Stimulated activated CD8-positive, alpha-beta memory T cell treated with anti-CD3 and anti-CD28 coated beads, Interleukin-7, amount 100 ng/mL, for 4 hours (primary cell): ENCODE measurements around the gene AFM.

ENCODE experiments used
- DNase-seq, 2 donors: peaks; one replicate each; pipeline ENCODE4 v3.0.0-alpha.2; 2020; ENCODE audit warnings: low read depth in 2 of 2

AFM gene, protein sequence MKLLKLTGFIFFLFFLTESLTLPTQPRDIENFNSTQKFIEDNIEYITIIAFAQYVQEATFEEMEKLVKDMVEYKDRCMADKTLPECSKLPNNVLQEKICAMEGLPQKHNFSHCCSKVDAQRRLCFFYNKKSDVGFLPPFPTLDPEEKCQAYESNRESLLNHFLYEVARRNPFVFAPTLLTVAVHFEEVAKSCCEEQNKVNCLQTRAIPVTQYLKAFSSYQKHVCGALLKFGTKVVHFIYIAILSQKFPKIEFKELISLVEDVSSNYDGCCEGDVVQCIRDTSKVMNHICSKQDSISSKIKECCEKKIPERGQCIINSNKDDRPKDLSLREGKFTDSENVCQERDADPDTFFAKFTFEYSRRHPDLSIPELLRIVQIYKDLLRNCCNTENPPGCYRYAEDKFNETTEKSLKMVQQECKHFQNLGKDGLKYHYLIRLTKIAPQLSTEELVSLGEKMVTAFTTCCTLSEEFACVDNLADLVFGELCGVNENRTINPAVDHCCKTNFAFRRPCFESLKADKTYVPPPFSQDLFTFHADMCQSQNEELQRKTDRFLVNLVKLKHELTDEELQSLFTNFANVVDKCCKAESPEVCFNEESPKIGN

DNA sequence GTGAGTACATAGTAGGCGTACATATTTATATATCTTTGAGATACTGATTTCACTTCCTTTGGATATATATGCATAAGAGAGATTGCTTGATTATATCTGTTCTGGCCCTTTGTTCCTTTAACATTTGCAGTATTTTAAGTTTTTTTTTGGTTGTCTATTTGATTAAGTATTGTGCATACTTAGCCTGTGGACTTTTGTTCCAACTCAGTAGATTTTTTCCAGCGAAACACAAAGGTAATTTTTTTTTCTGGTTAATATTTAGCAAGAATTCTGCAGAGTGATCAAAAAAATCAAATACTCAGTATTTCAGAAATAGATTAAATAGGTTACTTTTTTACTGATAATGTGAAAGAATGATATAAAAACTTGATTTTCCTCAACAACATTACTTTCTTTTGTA, at the start of gene AFM:
AFM (plus strand) TSS at position 388 of the 400 bp plus-strand sequence. CDS start 31 bp downstream, outside the sequence.
- no peak for DNase-seq

DNA sequence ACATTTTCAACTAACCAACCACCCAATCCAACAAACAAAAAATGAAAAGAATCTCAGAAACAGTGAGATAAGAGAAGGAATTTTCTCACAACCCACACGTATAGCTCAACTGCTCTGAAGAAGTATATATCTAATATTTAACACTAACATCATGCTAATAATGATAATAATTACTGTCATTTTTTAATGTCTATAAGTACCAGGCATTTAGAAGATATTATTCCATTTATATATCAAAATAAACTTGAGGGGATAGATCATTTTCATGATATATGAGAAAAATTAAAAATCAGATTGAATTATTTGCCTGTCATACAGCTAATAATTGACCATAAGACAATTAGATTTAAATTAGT, 49.8 kb upstream of the AFM start:
- no peak for DNase-seq

DNA sequence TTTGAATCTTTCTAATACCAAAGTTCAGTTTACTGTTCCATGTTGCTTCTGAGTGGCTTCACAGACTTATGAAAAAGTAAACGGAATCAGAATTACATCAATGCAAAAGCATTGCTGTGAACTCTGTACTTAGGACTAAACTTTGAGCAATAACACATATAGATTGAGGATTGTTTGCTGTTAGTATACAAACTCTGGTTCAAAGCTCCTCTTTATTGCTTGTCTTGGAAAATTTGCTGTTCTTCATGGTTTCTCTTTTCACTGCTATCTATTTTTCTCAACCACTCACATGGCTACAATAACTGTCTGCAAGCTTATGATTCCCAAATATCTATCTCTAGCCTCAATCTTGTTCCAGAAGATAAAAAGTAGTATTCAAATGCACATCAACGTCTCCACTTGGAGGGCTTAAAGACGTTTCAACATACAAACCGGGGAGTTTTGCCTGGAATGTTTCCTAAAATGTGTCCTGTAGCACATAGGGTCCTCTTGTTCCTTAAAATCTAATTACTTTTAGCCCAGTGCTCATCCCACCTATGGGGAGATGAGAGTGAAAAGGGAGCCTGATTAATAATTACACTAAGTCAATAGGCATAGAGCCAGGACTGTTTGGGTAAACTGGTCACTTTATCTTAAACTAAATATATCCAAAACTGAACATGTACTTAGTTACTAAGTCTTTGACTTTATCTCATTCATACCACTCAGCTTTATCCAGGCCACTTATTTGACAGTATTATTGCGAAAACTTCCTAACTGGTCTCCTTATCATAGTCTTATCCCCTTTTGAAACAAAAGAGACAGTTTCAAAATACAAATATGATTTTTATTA, 49.2 kb upstream of the AFM start:
- no peak for DNase-seq

DNA sequence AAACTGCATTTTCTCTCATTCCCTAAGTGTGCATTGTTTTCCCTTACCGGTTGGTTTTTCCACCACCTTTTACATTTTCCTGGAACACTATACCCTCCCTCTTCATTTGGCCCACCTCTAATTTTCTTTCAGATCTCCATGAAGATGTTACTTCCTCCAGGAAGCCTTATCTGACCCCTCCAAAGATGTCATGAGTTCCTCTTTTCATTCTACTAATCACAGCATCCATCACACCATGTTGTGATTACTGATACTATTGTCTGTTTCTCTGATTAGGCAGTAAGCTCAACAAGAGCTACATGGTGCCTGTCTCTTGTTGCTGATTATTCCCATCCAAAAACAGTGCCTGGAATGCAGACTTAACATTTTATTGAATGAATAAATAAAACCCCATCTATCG, 48.4 kb upstream of the AFM start:
- DNase-seq: no peak

DNA sequence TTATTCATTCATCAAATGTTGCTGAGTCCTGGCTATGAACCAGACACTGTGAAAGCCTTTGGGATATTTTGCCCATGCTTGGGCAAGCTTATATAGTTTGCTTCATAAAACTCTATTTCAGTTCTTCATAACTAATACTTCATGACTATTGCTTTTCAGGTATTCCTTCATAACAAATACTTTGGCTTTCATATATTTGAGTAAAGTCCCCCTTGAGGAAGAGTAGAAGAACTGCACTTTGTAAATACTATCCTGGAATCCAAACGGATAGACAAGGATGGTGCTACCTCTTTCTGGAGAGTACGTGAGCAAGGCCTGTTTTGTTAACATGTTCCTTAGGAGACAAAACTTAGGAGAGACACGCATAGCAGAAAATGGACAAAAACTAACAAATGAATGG, 47.2 kb upstream of the AFM start:
- no peak for DNase-seq

DNA sequence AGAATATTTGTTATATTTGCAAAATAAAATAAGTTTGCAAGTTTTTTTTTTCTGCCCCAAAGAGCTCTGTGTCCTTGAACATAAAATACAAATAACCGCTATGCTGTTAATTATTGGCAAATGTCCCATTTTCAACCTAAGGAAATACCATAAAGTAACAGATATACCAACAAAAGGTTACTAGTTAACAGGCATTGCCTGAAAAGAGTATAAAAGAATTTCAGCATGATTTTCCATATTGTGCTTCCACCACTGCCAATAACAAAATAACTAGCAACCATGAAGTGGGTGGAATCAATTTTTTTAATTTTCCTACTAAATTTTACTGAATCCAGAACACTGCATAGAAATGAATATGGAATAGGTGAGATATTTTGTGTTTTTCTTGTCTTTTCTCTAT, 45.6 kb upstream of the AFM start, which contains the start of gene AFP:
AFP (plus strand) TSS at position 238 of the 400 bp plus-strand sequence; CDS start at position 280, 42 bp downstream.
- no peak for DNase-seq

DNA sequence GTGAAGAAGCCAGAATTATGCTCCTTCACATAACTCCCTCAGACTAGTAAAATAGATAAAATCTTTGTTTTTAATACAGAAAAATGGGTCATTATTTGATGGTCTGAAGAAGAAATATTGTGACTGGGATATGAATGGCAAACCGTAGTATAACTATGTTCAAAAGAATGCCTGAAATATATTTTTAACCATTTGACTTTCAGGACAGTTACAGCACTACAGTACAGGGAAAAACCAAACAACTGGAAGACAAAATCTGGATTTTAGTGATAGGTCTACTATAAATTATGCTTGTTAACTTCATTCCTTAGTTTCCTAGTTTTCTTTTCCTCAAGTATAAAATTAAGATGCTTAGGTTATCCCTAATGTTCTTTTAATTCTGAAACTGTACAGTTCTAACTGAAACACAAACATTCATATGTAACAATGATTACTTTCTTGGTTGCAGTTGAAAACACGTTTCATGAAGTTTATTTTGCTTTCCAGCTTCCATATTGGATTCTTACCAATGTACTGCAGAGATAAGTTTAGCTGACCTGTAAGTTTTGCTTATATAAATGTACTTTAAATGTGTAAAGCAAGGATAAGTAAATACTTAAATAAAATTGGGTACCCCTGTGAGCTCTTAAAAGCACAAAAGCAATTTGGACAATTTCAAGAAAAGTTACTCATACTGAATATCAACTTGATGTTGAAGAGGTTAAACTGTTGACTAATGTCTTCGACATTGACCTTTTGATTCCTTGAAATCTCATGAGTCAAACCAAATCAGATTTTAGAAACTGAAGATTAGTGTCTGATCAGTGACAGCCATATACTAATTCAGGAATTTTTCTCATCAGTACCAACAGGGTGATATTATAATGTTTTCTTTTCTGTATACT, 44.6 kb upstream of the AFM start:
- no peak for DNase-seq

DNA sequence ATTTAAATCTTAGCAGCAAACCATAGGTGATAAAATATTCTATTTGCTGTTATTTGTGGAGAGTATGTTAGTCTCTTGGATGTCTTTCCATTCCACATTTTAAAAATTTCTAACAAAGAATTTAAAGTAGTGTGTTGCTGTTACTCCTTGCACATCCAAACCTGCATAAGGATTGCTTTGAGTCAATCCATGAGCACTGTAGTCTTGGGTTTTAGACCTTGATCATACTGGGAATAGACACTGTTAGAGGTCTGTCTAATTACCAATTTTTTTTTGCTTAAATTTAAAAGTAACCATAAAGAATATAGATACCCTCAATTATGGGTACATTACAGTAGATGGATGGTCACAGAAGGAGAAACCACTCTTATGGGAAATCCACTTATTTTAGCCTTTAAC, 44.0 kb upstream of the AFM start:
- no peak for DNase-seq

DNA sequence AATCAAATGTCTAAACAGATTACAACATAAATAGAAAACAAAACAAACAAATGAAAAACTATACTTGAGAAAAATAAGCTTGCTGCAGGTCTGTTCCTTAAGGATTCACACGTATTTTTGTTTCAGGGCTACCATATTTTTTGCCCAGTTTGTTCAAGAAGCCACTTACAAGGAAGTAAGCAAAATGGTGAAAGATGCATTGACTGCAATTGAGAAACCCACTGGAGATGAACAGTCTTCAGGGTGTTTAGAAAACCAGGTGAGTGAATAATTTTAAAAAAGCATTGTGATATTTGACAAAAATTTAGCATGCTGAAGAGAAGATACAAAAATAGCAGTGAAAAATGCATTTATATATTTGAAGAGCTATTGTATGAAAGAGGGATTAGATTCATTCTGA, 43.5 kb upstream of the AFM start:
- no peak for DNase-seq

DNA sequence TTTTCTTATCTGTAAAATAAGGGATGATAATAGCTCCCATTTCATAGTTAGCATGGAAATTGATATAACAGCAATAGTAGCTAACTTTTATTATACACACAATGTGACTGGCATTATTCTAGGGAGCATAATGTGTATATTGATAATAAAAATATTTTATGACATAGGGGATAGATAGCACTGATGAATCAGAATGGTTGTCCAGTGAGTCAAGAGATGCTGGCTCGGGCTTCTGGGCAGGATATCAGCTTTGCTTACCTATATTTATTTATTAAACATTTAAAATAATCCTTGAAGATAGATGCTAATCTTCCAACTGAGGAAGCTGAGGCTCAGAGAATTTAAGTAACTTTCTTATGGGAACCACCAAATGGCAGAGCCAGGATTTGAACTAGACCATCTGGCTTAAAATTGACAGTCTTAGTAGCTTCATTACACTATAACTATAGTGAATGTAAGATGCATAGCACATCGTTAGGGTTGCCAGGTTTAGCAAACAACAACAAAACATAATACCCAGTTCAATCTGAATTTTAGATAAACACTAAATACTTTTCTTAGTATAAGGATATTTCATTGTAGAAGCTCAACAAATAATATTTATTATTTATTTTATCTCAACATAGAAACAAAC, 42.8 kb upstream of the AFM start:
- DNase-seq: no peak

DNA sequence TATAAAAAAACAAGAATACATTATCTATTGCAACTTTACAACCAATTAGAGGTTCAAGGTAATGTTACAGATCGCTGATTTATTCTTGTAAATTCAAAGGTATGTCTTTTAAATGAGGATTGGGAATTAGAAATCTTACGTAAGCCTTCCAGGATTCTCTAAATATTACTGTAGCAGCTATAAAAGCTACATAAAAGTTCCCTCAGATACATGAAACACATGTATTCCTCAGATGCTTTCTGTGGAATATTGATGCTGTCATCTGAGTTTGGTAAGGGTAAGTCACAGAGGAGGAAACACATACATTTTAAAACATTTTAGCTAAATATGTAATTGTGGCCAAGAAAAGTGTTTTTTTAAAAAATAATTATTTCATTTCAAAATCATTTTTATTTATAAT, 42.1 kb upstream of the AFM start:
- no peak for DNase-seq

DNA sequence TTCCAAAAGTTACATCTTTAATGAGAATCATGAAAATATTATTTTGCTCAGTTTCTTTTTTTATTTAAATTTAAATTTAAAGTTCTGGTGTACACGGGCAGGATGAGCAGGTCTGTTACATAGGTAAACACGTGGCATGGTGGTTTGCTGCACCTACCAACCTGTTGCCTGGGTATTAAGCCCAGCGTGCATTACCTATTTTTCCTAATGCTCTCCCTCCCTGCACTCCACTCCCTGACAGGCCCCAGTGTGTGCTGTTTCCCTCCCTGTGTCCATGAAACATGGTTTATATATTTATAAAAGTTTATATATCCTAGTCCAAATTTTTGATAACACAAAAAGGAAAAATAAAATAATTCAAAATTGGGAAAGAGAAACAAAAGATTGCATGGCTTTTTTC, 41.6 kb upstream of the AFM start:
- no peak for DNase-seq

DNA sequence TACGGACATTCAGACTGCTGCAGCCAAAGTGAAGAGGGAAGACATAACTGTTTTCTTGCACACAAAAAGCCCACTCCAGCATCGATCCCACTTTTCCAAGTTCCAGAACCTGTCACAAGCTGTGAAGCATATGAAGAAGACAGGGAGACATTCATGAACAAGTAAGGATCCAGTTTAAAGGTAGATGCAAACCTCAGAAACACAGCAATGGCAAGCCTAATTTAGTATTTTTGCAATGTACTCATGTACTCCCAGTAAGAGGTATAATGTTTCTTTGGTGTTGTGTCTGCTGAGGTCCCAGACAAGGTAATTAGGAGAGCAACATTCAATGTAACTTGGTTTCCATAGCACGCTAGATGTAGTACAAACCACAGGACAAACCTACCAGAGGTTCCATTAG, 40.9 kb upstream of the AFM start:
- DNase-seq: no peak

DNA sequence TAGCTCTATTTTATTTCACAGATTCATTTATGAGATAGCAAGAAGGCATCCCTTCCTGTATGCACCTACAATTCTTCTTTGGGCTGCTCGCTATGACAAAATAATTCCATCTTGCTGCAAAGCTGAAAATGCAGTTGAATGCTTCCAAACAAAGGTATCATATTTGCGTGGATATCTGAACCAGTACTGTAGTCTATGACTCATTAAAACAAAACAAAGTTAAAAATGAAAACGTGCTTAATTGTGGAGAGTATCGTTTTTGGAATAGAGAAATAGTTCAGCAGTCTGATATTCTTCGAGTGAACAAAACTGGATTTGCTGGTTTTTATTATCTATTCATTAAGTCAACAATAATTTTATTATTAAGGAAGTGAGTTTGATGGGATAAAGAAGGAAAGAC, 39.3 kb upstream of the AFM start:
- no peak for DNase-seq

DNA sequence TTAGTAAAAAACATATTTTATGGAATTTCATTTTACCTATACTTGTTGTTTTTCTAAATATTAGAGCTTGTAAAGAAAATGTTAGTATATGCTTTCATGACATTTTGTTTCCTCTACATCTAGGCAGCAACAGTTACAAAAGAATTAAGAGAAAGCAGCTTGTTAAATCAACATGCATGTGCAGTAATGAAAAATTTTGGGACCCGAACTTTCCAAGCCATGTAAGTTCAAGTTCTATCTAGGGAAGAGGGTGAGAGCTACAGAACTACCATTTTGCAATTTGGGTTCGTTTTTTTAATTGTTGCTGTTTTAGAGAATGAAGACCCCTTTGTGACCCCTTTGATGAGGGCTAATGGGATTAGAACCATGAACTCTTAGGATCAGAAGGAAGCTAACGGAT, 38.3 kb upstream of the AFM start:
- no peak for DNase-seq

DNA sequence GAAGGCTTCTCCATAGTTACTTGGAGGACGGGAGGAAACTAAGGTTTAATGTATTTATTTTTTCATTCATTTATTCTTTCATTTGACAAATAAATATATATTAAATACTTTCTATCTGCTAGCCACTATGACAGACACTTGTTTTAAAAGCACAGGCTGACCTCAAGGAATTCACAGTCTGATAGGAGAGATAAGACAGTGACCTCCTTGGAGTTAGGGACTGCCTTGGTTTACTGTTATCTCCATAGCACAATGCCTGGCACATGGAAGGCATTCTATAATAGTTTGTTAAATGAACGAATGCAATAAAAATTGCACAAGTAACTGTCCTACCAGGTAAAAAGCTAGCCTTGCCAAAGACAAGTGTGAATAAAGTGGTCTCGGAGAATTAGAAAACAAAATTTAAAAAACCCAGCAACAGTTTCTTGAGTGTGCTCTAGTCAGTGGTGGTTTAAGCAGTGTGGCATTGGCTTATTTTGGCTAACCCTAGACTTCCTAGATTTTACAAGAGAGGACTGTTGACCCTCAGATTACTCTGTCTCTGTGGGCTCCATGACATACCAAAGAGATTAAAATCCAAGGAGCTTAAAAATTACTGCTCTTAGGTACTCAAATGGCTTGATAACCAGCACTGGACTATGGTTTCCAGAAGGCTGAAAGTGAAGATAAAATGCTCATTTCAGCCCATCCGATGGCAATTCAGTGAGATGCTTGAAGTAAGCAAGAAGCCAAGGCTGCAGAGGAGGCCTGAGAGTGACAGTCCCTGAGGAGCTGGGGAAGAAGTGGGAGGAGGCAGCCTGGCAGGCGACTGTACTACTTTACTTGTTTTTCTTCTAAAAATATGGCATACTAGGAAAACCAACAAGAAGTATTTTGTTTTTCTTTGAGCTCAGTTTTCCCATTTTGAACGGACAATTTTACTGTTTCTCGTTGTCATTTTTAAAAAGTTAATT, 35.9 kb upstream of the AFM start:
- no peak for DNase-seq

DNA sequence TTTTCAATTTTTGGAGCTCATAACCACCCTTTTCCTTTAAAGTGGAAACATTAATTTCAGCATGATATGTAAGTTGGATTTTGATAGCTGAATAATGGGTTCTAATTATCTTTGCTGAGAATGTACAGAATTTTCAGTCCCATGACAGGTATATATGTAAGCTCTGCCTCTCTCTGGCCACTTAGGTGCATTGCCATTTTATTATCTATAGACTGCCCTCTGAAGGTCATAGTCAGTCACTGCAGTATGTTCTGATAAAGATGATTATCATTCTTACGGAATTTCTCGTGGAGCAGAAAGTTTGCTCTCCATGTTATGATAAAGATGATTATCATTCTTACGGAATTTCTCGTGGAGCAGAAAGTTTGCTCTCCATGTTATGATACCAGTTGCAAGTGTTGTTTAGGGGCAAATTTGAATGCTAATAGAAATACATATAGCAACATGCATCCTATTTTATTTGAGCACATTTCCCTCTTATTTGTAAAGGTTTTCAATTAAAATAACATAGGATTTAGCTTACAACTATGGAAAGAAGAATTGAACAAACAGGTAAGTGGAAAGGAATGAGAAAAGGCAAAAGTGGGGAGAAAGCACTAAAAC, 35.1 kb upstream of the AFM start:
- no peak for DNase-seq

DNA sequence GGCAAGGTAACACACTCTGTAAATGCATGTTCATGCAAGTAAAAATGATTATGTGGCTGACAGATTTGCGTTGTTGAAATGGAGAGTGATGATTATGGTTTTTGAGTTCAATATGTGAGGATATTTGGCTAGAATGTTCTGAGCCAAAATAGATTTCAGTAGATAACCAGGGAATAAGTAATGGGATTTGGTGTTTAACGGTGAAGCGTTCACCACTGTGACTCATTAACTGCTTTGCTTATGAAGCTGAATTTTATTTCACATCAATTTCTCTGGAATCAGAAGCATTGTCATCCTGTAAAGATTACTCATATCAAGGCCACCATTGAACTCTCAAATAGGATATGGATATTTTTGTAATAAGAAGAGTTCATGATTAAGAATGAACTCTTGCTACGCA, 33.9 kb upstream of the AFM start:
- DNase-seq: no peak

DNA sequence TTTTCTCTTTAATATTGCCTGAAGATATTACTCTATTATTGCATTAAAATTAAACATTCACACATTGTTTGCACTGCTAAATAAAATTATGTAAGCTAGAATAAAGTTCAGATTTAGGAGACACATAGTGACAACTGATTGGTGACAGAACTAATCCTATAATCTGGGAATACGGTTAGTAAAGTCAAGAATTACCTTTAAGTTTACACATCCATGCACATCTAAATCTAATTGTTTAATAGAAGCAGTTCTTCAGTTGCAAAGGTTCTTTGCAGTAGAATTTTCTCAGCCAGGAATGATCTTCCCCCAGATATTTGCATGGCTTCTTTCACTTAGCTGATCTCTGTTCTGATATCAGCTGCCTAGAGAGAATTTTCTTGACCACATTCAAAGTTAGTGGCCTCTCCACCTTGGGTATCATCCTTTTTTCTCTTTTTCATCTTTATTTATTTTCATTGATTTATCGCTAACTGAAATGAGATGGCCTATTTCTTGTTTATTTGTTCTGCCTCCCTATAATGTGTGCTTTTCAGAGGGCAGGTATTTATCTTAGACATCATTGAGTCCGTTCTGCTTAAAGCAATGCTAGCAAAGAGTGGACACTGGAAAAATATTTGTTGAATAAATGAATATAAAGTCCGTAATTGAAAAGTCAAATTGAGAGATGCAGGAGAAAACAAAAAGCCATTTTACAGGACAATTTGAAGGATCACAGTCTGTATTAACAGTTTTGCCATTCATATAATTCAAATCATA, 32.9 kb upstream of the AFM start:
- no peak for DNase-seq
